GM23248 (cell line): Measurements from ENCODE around the gene STIM2.

ENCODE experiments used
- EZH2 ChIP-seq: fragments of 200-600 bp; sonication (generic); IDR thresholded peaks from 2 replicates; pipeline ENCODE4 v1.6.1; 2018; ENCODE audit warnings: antibody characterized with exemption, mild to moderate bottlenecking; ENCODE audit not compliant: insufficient read depth, poor library complexity, severe bottlenecking
- EZH2phosphoT487 ChIP-seq: fragments of 200-600 bp; sonication (generic); IDR thresholded peaks from 2 replicates; pipeline ENCODE4 v1.6.1; 2018; ENCODE audit warnings: antibody characterized with exemption, moderate library complexity, mild to moderate bottlenecking, low read depth; ENCODE audit not compliant: insufficient read depth

DNA sequence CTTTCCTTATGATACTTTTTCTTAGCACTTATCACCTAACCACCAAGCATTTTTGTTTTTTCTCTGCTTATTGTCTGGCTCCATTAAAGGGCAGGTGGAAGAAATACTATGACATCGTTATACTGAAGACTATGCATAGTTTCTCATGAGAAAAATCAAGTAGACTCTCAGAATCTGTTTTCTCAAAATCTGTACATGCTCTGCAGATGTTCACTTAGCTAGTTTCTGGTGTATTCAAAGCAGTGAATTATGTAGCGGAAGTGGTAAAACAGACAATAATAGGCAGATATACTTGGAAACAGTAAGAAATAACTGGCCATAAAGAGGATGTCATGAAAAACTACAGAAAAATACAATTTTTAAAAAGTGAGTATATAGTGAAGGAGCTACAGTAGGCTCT is 146.0 kb downstream of the STIM2 start:
- no peak for TF ChIP-seq EZH2phosphoT487
- no peak for TF ChIP-seq EZH2
